IMR-90 (cell line): ENCODE measurements around the gene C5orf24.

ENCODE experiments used
- BHLHE40 ChIP-seq: fragments of 150-350 bp; IDR thresholded peaks from 2 replicates; pipeline ENCODE4 v1.6.1; 2016; ENCODE audit warnings: mild to moderate bottlenecking, low read depth, low read length
- CEBPB ChIP-seq: IDR thresholded peaks from 2 replicates; pipeline ENCODE4 v1.6.1; 2012; ENCODE audit warnings: low read depth, low read length, improper control_type of control experiment
- CTCF ChIP-seq: conservative IDR thresholded peaks from 2 replicates; pipeline ENCODE4 v1.5.1; 2012; ENCODE audit warnings: mild to moderate bottlenecking, low read depth, low read length, improper control_type of control experiment
- ELK1 ChIP-seq: fragments of 150-350 bp; IDR thresholded peaks from 2 replicates; pipeline ENCODE4 v1.6.1; 2016; ENCODE audit warnings: low read depth, mild to moderate bottlenecking, low read length, moderate library complexity, borderline replicate concordance
- FOS ChIP-seq: fragments of 150-350 bp; IDR thresholded peaks from 2 replicates; pipeline ENCODE4 v1.6.1; 2016; ENCODE audit warnings: low read depth, low read length
- MAFK ChIP-seq: IDR thresholded peaks from 2 replicates; pipeline ENCODE4 v1.6.1; 2012; ENCODE audit warnings: low read depth, low read length, improper control_type of control experiment
- MAZ ChIP-seq: IDR thresholded peaks from 2 replicates; pipeline ENCODE4 v1.6.1; 2012; ENCODE audit warnings: low read depth, mild to moderate bottlenecking, low read length, improper control_type of control experiment, moderate library complexity, borderline replicate concordance
- MXI1 ChIP-seq: IDR thresholded peaks from 2 replicates; pipeline ENCODE4 v1.6.1; 2012; ENCODE audit warnings: low read depth, mild to moderate bottlenecking, low read length, moderate library complexity, borderline replicate concordance
- POLR2A ChIP-seq: IDR thresholded peaks from 2 replicates; pipeline ENCODE4 v1.6.1; 2012; ENCODE audit warnings: mild to moderate bottlenecking, low read depth, low read length
- RAD21 ChIP-seq: IDR thresholded peaks from 2 replicates; pipeline ENCODE4 v1.6.1; 2012; ENCODE audit warnings: low read length, improper control_type of control experiment
- RCOR1 ChIP-seq: IDR thresholded peaks from 2 replicates; pipeline ENCODE4 v1.6.1; 2012; ENCODE audit warnings: mild to moderate bottlenecking, low read length, improper control_type of control experiment; ENCODE audit not compliant: insufficient replicate concordance
- RFX5 ChIP-seq: IDR thresholded peaks from 2 replicates; pipeline ENCODE4 v1.8.0; 2012; ENCODE audit warnings: low read depth, mild to moderate bottlenecking, low read length, moderate library complexity
- SMC3 ChIP-seq: fragments of 150-350 bp; IDR thresholded peaks from 2 replicates; pipeline ENCODE4 v1.6.1; 2016; ENCODE audit warnings: low read depth, mild to moderate bottlenecking, antibody characterized with exemption, low read length, moderate library complexity
- USF2 ChIP-seq: fragments of 150-350 bp; IDR thresholded peaks from 2 replicates; pipeline ENCODE4 v1.6.1; 2017; ENCODE audit warnings: mild to moderate bottlenecking, antibody characterized with exemption, low read length, low read depth

- TF ChIP-seq RCOR1: no peak
- TF ChIP-seq CTCF: no peak
- TF ChIP-seq SMC3: no peak
- TF ChIP-seq POLR2A: no peak
- no peak for TF ChIP-seq BHLHE40
- TF ChIP-seq MAZ: no peak
- TF ChIP-seq ELK1: no peak
- no peak for TF ChIP-seq RFX5
- no peak for TF ChIP-seq MXI1
- TF ChIP-seq CEBPB: no peak
- TF ChIP-seq USF2: no peak
- TF ChIP-seq MAFK: no peak
- TF ChIP-seq RAD21: no peak
- TF ChIP-seq FOS: no peak
Observed at GRCh38 chr5:134835623-134836022, 10.1 kb upstream of the C5orf24 start.
